K562 (cell line): ENCODE data around the gene SOX8. TPM values are rescaled to one million over a fixed set of nuclear protein-coding genes. Genes with fewer than 3 reads are reported as not detected.

Experiments
- ATAC-seq: fragments of 200-7000 bp; cut with Tn5 transposase; 3 replicates; pipeline ENCODE4 v1.9.1; 2020; ENCODE audit warnings: moderate library complexity
- BruUV-seq: library from RNA; stranded (reverse); fragments of 400-500 nt; replicated peaks from 2 replicates; lab custom pipeline; 2021; lab: Mats Ljungman, UMichigan
- CTCF ChIA-PET: fragments of 300-600 bp; formaldehyde crosslinking; extraction: SDS; loops from one replicate; lab custom pipeline; 2021; ENCODE audit warnings: low intra/inter-chr PET ratio; lab: Yijun Ruan, JAX
- POLR2A ChIA-PET: fragments of 300-600, 350-650 bp; sonication (Branson Sonifier 250); formaldehyde crosslinking; extraction: SDS; loops from one replicate; lab custom pipeline; 2021; ENCODE audit warnings: antibody characterized with exemption, inconsistent platforms; lab: Yijun Ruan, JAX
- DNase-seq, 4 experiments: peaks; one replicate each; pipeline versions ENCODE4 v3.0.0 to v3.0.0-alpha.2; 2011 to 2018; ENCODE audit warnings: low spot score in 3 of 4, mixed read lengths in 3 of 4; ENCODE audit errors: extremely low read depth in 1 of 4
- FAIRE-seq: peaks from 2 replicates; lab custom pipeline; 2011; peaks lifted over from hg19 to GRCh38; lab: Jason Lieb, UNC
- H2AFZ ChIP-seq: 2 replicates; pipeline ENCODE4 v1.6.0; 2011; ENCODE audit warnings: low read depth, low read length, control low read depth, inconsistent platforms
- H3K27ac ChIP-seq: fragments of 200-600 bp; 3 replicates; pipeline ENCODE4 v1.8.0; 2011; ENCODE audit warnings: low read depth, mild to moderate bottlenecking, control low read depth, inconsistent platforms, low read length, moderate library complexity, mixed read lengths; ENCODE audit errors: extremely low read depth
- H3K27me3 ChIP-seq, 2 experiments: fragments of 300-600 bp in 1 of 2; 2 replicates in 1 of 2; 3 replicates in 1 of 2; pipeline versions ENCODE4 v1.6.0 to v1.8.0; 2011; ENCODE audit warnings: inconsistent platforms in 2 of 2, low read length in 2 of 2, mild to moderate bottlenecking in 1 of 2, mixed read lengths in 1 of 2, moderate library complexity in 1 of 2; ENCODE audit not compliant: control insufficient read depth in 2 of 2, insufficient read depth in 2 of 2
- H3K36me3 ChIP-seq: fragments of 300-600 bp; 3 replicates; pipeline ENCODE4 v1.8.0; 2011; ENCODE audit warnings: mild to moderate bottlenecking, low read length, inconsistent platforms; ENCODE audit not compliant: control insufficient read depth, insufficient read depth
- H3K4me1 ChIP-seq, 2 experiments: fragments of 200-600 bp in 1 of 2; replicated peaks in 1 of 2; 2 replicates in 1 of 2; 3 replicates in 1 of 2; pipeline versions ENCODE4 v1.5.1 to v1.8.0; 2011; ENCODE audit warnings: inconsistent platforms in 2 of 2, low read length in 2 of 2, mild to moderate bottlenecking in 1 of 2, mixed read lengths in 1 of 2, moderate library complexity in 1 of 2; ENCODE audit not compliant: control insufficient read depth in 2 of 2, insufficient read depth in 2 of 2
- H3K4me2 ChIP-seq: 2 replicates; pipeline ENCODE4 v1.6.1; 2011; ENCODE audit warnings: low read length, control low read depth, inconsistent platforms, mixed read lengths; ENCODE audit not compliant: insufficient read depth
- H3K4me3 ChIP-seq: fragments of 200-600 bp; sonication (generic), shearing (Covaris generic); 2 replicates; pipeline ENCODE4 v1.5.1; 2016; ENCODE audit warnings: control low read depth, inconsistent platforms
- H3K79me2 ChIP-seq: fragments of 200-600 bp; 3 replicates; pipeline ENCODE4 v1.8.0; 2011; ENCODE audit warnings: low read length, inconsistent platforms; ENCODE audit not compliant: control insufficient read depth, insufficient read depth
- H3K9ac ChIP-seq, 2 experiments: 2 replicates each; pipeline versions ENCODE4 v1.6.0 to v1.6.1; 2011; ENCODE audit warnings: low read depth in 2 of 2, low read length in 2 of 2, control low read depth in 1 of 2, inconsistent platforms in 1 of 2, mild to moderate bottlenecking in 1 of 2, mixed read lengths in 1 of 2; ENCODE audit not compliant: insufficient read depth in 1 of 2
- H3K9me1 ChIP-seq: one replicate; pipeline ENCODE4 v1.6.0; 2011; ENCODE audit warnings: inconsistent platforms, mild to moderate bottlenecking, low read length, moderate library complexity; ENCODE audit not compliant: control insufficient read depth, insufficient read depth
- H3K9me3 ChIP-seq: replicated peaks from 2 replicates; pipeline ENCODE4 v1.5.1; 2011; ENCODE audit warnings: low read depth, low read length, inconsistent platforms; ENCODE audit not compliant: control insufficient read depth, insufficient read depth
- H4K20me1 ChIP-seq: replicated peaks from 2 replicates; pipeline ENCODE4 v1.6.1; 2011; ENCODE audit warnings: low read length, inconsistent platforms, mixed read lengths; ENCODE audit not compliant: control insufficient read depth, insufficient read depth
- MTA1 ChIP-seq: fragments of 450-650 bp; IDR thresholded peaks from 2 replicates; pipeline ENCODE4 v1.6.1; 2017; ENCODE audit warnings: borderline replicate concordance
- RB1 ChIP-seq: fragments of 450-650 bp; IDR thresholded peaks from 2 replicates; pipeline ENCODE4 v1.6.1; 2017; ENCODE audit warnings: low read depth, mild to moderate bottlenecking
- WGBS: fragments of 100-300 bp; shearing (Covaris generic); methylation state at CpG from one replicate; pipeline ENCODE4 v1.1.6; 2016; ENCODE audit warnings: low coverage, mixed read lengths; ENCODE audit not compliant: insufficient coverage; ENCODE audit errors: missing lambda C conversion rate; 5-methylcytosine and 5-hydroxymethylcytosine counted together
- in situ Hi-C: fragments of 300-500 bp; cut with MboI; formaldehyde crosslinking; loops from 4 replicates; pipeline ENCODE4 v1.15.0; 2018; ENCODE audit warnings: inconsistent platforms, mixed read lengths
- intact Hi-C: fragments of 100-400 bp; cut with micrococcal nuclease; formaldehyde crosslinking; loops from 2 replicates; pipeline ENCODE4 v1.14.2; 2022
- polyA plus RNA-seq, 8 experiments: library from polyadenylated mRNA; depleted of rRNA in 4 of 8; stranded (reverse) in 5 of 8; unstranded in 3 of 8; fragments of >200 nt; fragmentation: Nextera tagmentation in 2 of 8; fragmentation: Illumina TruSeq in 1 of 8; extraction: Ambion mirVana in 2 of 8; extraction: Trizol in 1 of 8; gene quantifications; 2 replicates each; pipeline versions ENCODE4 v1.2.1 to v1.2.3, GENCODE V29; 2011 to 2014; ENCODE audit warnings: inconsistent platforms in 1 of 8, missing spikeins in 1 of 8
- total RNA-seq, 7 experiments: library from RNA; depleted of rRNA in 6 of 7; stranded (reverse); fragments of >200 nt in 6 of 7; fragmentation: Illumina TruSeq in 2 of 7; extraction: Trizol in 2 of 7; gene quantifications; 2 replicates each; pipeline versions ENCODE4 v1.2.1 to v1.2.3, GENCODE V29; 2011 to 2021; ENCODE audit warnings: low replicate concordance in 1 of 7
- TF ChIP-seq, protein P1 (sequence below), 2 experiments: IDR thresholded peaks; 2 replicates each; pipeline ENCODE4 v1.6.1; 2012; ENCODE audit warnings: improper control_type of control experiment in 2 of 2, low read depth in 2 of 2, low read length in 2 of 2, borderline replicate concordance in 1 of 2

SOX8 gene
- total and polyA plus RNA-seq, 9 of the 15 experiments (the other 6 are each of a cell fraction or from before 2014, with no cell fraction given), result 0.07 to 0.15 (median 0.15) TPM; not detected in 6

- POLR2A ChIA-PET, result no interaction called here
- peaks cover 0 to 77% of the 10 kb centered on the region in 2 experiments; a peak in 2 of 5 replicates for H3K4me1 ChIP-seq
- no peaks in the 10 kb centered on the region for H3K36me3 ChIP-seq
- WGBS, result 5% methylated on average over 14 of the region's 22 CpGs
- FAIRE-seq (no peak), ATAC-seq (no peak), DNase-seq (no peak)
- TF ChIP-seq RB1 (no peak), MTA1 (no peak)
- TF ChIP-seq, protein P1, sequence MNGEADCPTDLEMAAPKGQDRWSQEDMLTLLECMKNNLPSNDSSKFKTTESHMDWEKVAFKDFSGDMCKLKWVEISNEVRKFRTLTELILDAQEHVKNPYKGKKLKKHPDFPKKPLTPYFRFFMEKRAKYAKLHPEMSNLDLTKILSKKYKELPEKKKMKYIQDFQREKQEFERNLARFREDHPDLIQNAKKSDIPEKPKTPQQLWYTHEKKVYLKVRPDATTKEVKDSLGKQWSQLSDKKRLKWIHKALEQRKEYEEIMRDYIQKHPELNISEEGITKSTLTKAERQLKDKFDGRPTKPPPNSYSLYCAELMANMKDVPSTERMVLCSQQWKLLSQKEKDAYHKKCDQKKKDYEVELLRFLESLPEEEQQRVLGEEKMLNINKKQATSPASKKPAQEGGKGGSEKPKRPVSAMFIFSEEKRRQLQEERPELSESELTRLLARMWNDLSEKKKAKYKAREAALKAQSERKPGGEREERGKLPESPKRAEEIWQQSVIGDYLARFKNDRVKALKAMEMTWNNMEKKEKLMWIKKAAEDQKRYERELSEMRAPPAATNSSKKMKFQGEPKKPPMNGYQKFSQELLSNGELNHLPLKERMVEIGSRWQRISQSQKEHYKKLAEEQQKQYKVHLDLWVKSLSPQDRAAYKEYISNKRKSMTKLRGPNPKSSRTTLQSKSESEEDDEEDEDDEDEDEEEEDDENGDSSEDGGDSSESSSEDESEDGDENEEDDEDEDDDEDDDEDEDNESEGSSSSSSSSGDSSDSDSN (IDR thresholded peaks at IDR 0.05; ENCODE audit: borderline replicate concordance in 1 of 2, low read depth in 2 of 2, low read length in 2 of 2), result 0 out of 4 replicates have a peak, but pooled peaks of 1 of the 2 experiments have one; percentile 61
- no peaks in the 10 kb centered on the region for H3K9me3 ChIP-seq
- intact Hi-C loops (no loop called here), in situ Hi-C loops (no loop called here)
- no peak overlapping the region for H3K27ac ChIP-seq
- H3K9ac ChIP-seq, result no peak overlapping the region
- peaks cover 29 to 84% of the 10 kb centered on the region in 2 experiments; a peak in 4 of 5 replicates for H3K27me3 ChIP-seq
- H4K20me1 ChIP-seq, result peaks cover 19% of the 10 kb centered on the region; the same call in 1 of the 2 replicates
- H3K4me2 ChIP-seq, result no peak overlapping the region
- no peak overlapping the region for H3K4me3 ChIP-seq
- no peaks in the 10 kb centered on the region for H3K9me1 ChIP-seq
- no peaks in the 10 kb centered on the region for H3K79me2 ChIP-seq
- no peak overlapping the region for H2AFZ ChIP-seq
- BruUV-seq, result no TSS peak
- CTCF ChIA-PET, result no interaction called here
Measured at GRCh38 chr16:984121-984694, 2.6 kb downstream of the SOX8 start.
